ACC112 (cell line): ENCODE measurements around the gene MCHR1.

Experiments used
- H2AFZ ChIP-seq: fragments of 200-600 bp; sonication (generic); one replicate; pipeline ENCODE4 v1.6.0; 2017; ENCODE audit warnings: antibody characterized with exemption, low read length; ENCODE audit not compliant: unreplicated experiment
- H3K27ac ChIP-seq: fragments of 200-600 bp; sonication (generic); 2 replicates; pipeline ENCODE4 v1.5.1; 2014; ENCODE audit warnings: low read depth, mild to moderate bottlenecking, antibody characterized with exemption, low read length, moderate library complexity
- H3K27me3 ChIP-seq: fragments of 200-600 bp; sonication (generic); 2 replicates; pipeline ENCODE4 v1.6.1; 2014; ENCODE audit warnings: mild to moderate bottlenecking, antibody characterized with exemption, low read length, moderate library complexity, mixed read lengths; ENCODE audit not compliant: insufficient read depth
- H3K36me3 ChIP-seq: fragments of 200-600 bp; sonication (generic); 2 replicates; pipeline ENCODE4 v1.6.1; 2016; ENCODE audit warnings: mild to moderate bottlenecking, antibody characterized with exemption, low read length, moderate library complexity, mixed read lengths; ENCODE audit not compliant: insufficient read depth
- H3K4me1 ChIP-seq: fragments of 200-600 bp; sonication (generic); one replicate; pipeline ENCODE4 v1.6.1; 2016; ENCODE audit warnings: low read length, mixed read lengths; ENCODE audit not compliant: insufficient read depth, unreplicated experiment, control insufficient read depth
- H3K4me3 ChIP-seq: fragments of 200-600 bp; sonication (generic); 2 replicates; pipeline ENCODE4 v1.5.1; 2014; ENCODE audit warnings: mild to moderate bottlenecking, low read depth, low read length
- H3K79me2 ChIP-seq: fragments of 200-600 bp; sonication (generic); one replicate; pipeline ENCODE4 v1.6.0; 2016; ENCODE audit warnings: low read length; ENCODE audit not compliant: control insufficient read depth, unreplicated experiment, insufficient read depth

The MCHR1 gene

DNA sequence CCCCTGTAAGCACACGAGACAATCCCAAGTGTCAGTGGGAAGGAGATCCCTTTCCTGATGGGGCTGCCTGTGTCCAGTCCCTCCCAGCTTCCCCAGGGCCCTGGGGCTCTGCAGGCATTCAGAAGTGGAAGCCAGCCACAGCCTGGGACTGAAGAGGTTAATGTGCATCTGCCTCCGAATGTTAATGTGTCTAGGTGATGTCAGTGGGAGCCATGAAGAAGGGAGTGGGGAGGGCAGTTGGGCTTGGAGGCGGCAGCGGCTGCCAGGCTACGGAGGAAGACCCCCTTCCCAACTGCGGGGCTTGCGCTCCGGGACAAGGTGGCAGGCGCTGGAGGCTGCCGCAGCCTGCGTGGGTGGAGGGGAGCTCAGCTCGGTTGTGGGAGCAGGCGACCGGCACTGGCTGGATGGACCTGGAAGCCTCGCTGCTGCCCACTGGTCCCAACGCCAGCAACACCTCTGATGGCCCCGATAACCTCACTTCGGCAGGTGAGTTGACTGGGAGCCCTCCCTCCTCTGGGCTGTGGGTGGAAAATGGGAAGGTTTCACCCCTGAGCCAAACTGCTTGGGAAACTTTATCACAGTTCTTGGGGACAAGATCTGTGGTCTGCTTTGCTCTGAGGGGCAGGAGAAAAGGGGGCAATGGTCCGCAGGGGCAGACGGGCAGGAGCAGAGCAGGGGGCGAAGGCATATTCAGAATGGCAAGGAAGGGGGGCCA is at the start of gene MCHR1:
Gene MCHR1, plus strand, starts transcription at position 236 of the 715 bp plus-strand sequence. Its CDS starts 169 bp downstream, at position 405.
- Histone ChIP-seq H2AFZ (no peak within 1 kb of the TSS), H3K79me2 (no peaks in the 10 kb centered on the region), H3K4me1 (peaks cover 7% of the 10 kb centered on the region), H3K4me3 (no peak within 1 kb of the TSS), H3K27ac (no peak within 1 kb of the TSS), H3K36me3 (no peaks in the 10 kb centered on the region), H3K27me3 (peaks cover 3% of the 10 kb centered on the region; the same call in 1 of the 2 replicates)

DNA sequence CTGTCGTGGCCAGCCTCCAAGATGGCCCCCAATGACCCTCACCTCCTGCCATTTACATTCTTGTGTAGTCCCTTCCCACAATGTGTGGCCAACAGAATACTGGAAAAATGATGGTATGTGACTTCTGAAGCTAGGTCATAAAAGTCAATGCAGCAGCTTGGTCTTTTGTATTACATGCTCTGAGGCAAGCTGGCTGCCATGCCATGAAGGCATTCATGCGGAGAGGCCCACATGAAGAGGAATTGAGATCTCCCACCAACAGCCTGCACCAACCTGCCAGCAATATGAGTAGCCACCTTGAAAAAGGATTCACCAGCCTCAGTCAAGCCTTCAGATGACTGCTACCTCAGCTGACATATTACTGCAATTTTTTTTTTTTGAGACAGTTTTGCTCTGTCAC is 47.4 kb upstream of the MCHR1 start:
- H2AFZ ChIP-seq, result no peak overlapping the region
- H3K4me3 ChIP-seq, result no peak overlapping the region
- no peaks in the 10 kb centered on the region for H3K27me3 ChIP-seq
- H3K27ac ChIP-seq, result no peak overlapping the region
- H3K36me3 ChIP-seq, result no peaks in the 10 kb centered on the region
- H3K79me2 ChIP-seq, result peaks cover 79% of the 10 kb centered on the region
- peaks cover 12% of the 10 kb centered on the region for H3K4me1 ChIP-seq

- H3K27me3 ChIP-seq, result no peaks in the 10 kb centered on the region
Measured at GRCh38 chr22:40633036-40633435, 46.2 kb upstream of the MCHR1 start.

DNA sequence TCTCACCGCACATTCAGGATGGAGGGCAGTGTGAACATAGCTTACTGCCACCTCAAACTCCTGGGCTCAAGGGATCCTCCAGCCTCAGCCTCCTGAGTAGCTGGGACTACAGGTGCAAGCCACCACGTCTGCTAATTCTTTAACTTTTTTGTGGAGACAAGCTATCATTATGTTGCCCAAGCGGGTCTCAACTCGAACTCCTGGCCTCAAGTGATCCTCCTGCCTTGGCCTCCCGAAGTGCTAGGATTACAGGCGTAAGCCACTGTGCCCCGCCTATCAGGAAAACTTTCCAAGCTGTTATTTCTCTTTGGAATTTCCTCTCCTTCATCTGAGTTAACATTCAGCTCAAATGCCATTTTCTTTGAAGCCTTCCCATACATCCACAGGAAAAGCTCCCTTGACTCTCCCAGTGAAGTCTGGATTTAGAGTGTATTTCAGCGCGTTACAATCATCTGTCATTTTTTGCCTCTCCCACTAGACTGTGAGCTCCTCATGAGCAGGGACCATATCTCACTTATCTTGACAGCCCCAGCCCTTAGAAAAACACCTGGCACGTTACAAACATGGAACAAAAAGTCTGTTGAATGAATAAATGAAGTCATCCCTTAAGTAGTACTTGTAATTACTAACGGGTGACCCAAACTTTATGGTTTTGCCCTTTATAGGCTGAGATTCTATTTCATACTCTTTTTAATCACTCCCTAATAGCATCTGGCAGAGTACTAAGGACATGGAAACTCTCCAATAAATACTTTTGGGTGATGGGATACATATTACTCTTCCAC is 45.0 kb upstream of the MCHR1 start:
- no peaks in the 10 kb centered on the region for H3K36me3 ChIP-seq
- H3K27ac ChIP-seq, result no peak overlapping the region
- no peak overlapping the region for H2AFZ ChIP-seq
- peak overlapping the region; percentile 96 for H3K4me3 ChIP-seq
- H3K4me1 ChIP-seq, result peaks cover 8% of the 10 kb centered on the region
- peaks cover 60% of the 10 kb centered on the region for H3K79me2 ChIP-seq
- H3K27me3 ChIP-seq, result no peaks in the 10 kb centered on the region

More at GRCh38 chr22:40633036-40633435, 46.2 kb upstream of the MCHR1 start:
- no peak overlapping the region for H2AFZ ChIP-seq
- no peak overlapping the region for H3K27ac ChIP-seq
- H3K79me2 ChIP-seq, result peaks cover 68% of the 10 kb centered on the region
- H3K4me3 ChIP-seq, result no peak overlapping the region
- H3K4me1 ChIP-seq, result peaks cover 11% of the 10 kb centered on the region
- H3K36me3 ChIP-seq, result no peaks in the 10 kb centered on the region

DNA sequence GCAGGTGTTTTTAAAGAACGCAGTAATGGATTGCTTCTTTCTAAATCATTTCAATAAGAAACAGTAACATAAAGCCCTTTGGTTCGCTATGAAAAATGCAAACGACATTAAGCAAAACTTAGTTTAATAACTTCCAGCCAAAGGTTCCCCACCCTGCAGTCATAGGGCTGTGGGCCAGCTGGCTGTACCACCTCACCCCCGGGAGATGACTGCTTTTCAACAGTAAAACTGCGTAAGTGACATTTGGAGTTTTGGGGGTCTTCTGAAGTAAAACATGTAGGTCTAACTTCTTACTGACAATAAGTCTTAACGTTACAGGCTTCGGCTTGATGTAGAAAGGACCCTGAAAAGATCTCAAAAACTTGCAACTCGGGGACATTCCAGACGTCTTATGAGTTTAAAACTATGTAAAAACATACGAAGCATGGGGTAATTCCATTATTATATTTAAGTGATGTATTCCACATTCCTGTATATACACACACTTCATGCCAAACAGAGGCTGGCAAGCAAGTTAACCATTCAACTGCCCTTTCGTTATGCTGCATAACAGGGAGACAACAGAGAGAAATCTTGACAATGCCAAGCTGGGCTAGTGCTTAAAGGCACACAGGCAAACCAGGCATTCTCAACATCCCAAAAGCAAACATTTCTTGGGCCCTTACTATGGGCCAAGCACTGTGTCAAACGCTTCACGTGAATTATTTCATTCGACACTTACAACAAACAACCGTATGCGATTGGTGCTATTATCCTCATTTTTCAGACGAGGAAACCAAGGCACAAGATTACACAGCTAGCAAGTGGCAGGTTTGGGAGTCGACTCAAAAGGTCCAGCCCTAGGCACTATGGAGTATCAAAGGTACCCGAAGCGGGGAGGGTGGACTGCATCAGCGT is 44.0 kb upstream of the MCHR1 start:
- peaks cover 8% of the 10 kb centered on the region for H3K4me1 ChIP-seq
- no peaks in the 10 kb centered on the region for H3K36me3 ChIP-seq
- H3K4me3 ChIP-seq, result peak overlapping the region; percentile 96
- H3K79me2 ChIP-seq, result peaks cover 55% of the 10 kb centered on the region
- H2AFZ ChIP-seq, result no peak overlapping the region
- H3K27me3 ChIP-seq, result no peaks in the 10 kb centered on the region
- no peak overlapping the region for H3K27ac ChIP-seq

DNA sequence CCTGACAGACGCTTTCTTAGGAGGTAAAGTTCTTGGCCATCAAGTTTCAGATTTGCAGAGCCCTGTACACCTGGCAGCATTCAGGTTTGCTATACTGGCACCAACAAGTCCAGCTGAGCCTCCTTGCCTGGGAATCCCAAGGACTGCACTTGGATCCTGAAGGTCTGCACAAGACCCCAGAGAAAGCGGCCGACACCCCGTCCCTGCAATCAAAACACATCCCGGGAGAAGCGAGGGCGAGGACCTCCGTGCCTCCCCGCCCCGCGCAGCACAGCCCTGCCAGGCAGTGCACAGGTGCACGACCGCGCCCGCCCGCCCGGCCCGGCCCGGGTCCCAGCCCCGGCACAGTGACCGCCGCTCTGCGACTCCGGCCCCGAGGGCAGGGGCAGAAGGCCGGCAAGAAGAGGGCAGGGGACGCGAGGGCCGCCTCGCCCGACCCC is 43.3 kb upstream of the MCHR1 start:
- peak overlapping the region; percentile 96 for H3K4me3 ChIP-seq
- H3K27ac ChIP-seq, result no peak overlapping the region
- peaks cover 8% of the 10 kb centered on the region for H3K4me1 ChIP-seq
- H3K79me2 ChIP-seq, result peaks cover 48% of the 10 kb centered on the region
- no peak overlapping the region for H2AFZ ChIP-seq
- H3K36me3 ChIP-seq, result no peaks in the 10 kb centered on the region
- no peaks in the 10 kb centered on the region for H3K27me3 ChIP-seq

DNA sequence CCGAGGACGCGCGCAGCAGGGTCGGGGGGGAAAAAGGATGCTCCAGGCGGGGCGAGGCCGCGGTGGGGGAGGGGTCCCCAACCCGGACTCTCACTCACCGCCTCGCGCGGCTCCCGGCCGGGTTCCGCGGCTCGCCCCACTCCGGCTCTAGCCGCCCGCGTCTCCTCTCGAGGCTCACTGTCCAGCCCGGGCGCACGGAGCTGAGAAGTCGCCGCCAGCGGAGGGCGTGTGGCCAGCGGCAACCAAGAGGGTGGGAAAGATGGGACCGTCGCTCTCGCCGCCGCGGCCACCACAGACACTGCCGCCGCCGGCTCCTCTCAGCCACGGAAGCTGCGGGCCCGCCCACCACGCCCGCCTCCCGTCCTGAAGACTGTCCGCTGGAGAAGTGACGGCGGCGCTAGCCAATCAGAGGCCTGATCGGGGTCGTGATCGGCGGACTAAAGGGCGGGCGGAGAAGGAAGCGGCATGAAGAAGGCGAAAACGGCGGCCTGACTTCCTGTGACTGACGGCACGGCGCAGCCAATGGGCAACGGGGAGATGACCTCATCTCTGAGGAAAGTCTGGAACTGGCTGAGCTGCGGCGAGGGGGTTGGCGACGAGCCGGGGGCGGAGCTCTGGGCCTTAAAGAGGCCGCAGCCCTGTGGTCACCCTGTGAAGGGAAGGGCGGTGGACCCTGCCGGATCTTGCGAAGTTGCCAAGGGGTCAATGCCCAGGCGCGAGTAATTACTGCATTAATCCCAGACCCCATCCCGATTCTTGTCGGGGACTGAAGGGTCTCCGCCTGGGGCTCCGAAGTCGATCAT is 42.7 kb upstream of the MCHR1 start, which contains the start of gene MRTFA:
Gene MRTFA, minus strand, starts transcription at position 340 of the 803 bp plus-strand sequence.
- Histone ChIP-seq H2AFZ (peak within 1 kb of the TSS; percentile 91), H3K4me1 (peaks cover 8% of the 10 kb centered on the region), H3K36me3 (no peaks in the 10 kb centered on the region), H3K79me2 (peaks cover 42% of the 10 kb centered on the region), H3K27me3 (no peaks in the 10 kb centered on the region), H3K4me3 (peak within 1 kb of the TSS; percentile 96), H3K27ac (peak within 1 kb of the TSS; percentile 48; the same call in 1 of the 2 replicates)

- H3K79me2 ChIP-seq, result peaks cover 35% of the 10 kb centered on the region
- no peaks in the 10 kb centered on the region for H3K27me3 ChIP-seq
- peak overlapping the region; percentile 91 for H2AFZ ChIP-seq
- no peak overlapping the region for H3K27ac ChIP-seq
- H3K4me1 ChIP-seq, result peaks cover 8% of the 10 kb centered on the region
- peak overlapping the region; percentile 96 for H3K4me3 ChIP-seq
- no peaks in the 10 kb centered on the region for H3K36me3 ChIP-seq
Measured at GRCh38 chr22:40637183-40638150, 41.8 kb upstream of the MCHR1 start.

DNA sequence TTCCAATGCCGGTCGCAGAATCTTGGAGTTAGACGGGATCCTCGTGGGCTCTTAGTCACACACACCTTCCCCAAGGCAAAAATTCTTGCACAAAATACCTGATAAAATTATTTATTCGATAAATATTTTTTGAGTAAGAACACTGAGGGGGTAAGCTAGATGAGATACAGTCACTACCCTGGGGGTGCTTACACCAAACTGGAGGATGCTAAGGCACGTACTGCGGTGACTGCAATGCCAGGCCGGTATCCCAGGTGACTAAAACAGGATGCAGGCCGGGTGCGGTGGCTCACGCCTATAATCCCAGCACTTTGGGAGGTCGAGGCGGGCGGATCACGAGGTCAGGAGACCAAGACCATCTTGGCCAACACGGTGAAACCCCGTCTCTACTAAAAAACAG is 41.0 kb upstream of the MCHR1 start:
- no peaks in the 10 kb centered on the region for H3K27me3 ChIP-seq
- peaks cover 28% of the 10 kb centered on the region for H3K79me2 ChIP-seq
- H3K4me3 ChIP-seq, result no peak overlapping the region
- no peaks in the 10 kb centered on the region for H3K36me3 ChIP-seq
- peaks cover 8% of the 10 kb centered on the region for H3K4me1 ChIP-seq
- H2AFZ ChIP-seq, result no peak overlapping the region
- no peak overlapping the region for H3K27ac ChIP-seq
